Measurements from ENCODE around the gene GPR83. TPM values are rescaled to one million over a fixed set of nuclear protein-coding genes. Genes with fewer than 3 reads are reported as not detected.
"Not testable (repeated sequence)": the region's sequence is repeated elsewhere in the genome, so short reads cannot be mapped to it uniquely, and the experiment has no call there.

GPR83 gene
- total and polyA plus RNA-seq, 10 of the 15 experiments (the other 5 are each of a cell fraction or from before 2014, with no cell fraction given): 0.03 to 0.19 (median 0.05) TPM; not detected in 7

DNA sequence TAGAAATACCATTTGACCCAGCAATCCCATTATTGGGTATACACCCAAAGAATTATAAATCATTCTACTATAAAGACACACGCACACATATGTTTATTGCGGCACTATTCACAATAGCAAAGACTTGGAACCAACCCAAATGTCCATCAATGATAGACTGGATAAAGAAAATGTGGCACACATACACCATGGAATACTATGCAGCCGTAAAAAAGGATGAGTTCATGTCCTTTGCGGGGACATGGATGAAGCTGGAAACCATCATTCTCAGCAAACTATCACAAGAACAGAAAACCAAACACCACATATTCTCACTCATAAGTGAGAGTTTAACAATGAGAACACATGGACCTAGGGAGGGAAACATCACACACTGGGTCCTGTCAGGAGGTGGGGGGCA is 9.3 kb downstream of the GPR83 start:
- CTCF ChIA-PET: interaction anchor here (1.0 kb wide), 1 partner anchor 16 kb away, joined by 3 read pairs; no protein-coding TSS in a partner anchor
- H3K4me2 ChIP-seq (ENCODE audit: control insufficient read depth, insufficient read depth); H3K4me3 ChIP-seq; H3K79me2 ChIP-seq (ENCODE audit: control insufficient read depth, insufficient read depth, low read length); H3K36me3 ChIP-seq (ENCODE audit: control insufficient read depth in 2 of 2, insufficient read depth in 2 of 2, low read length in 1 of 2); H3K27me3 ChIP-seq (replicated peaks in 1 of 2; ENCODE audit: control insufficient read depth in 2 of 2, insufficient read depth in 2 of 2, low read length in 1 of 2); POLR2A ChIA-PET; H2AFZ ChIP-seq (ENCODE audit: control insufficient read depth, low read depth, low read length); in situ Hi-C loops (cut with MboI); BruUV-seq (replicated peaks); H3K9me3 ChIP-seq (replicated peaks; ENCODE audit: control insufficient read depth, insufficient read depth, low read length); FAIRE-seq; DNase-seq (ENCODE audit: low read depth, low spot score); H3K9ac ChIP-seq (ENCODE audit: control insufficient read depth, insufficient read depth, low read length); SMC1A ChIA-PET (ENCODE audit: uncharacterized antibody, unreplicated experiment); RAD21 ChIA-PET (ENCODE audit: unreplicated experiment); H3K4me1 ChIP-seq (ENCODE audit: control insufficient read depth, insufficient read depth, low read length); intact Hi-C loops (cut with micrococcal nuclease; ENCODE audit: unreplicated experiment); ATAC-seq; H3K27ac ChIP-seq (ENCODE audit: control insufficient read depth, insufficient read depth); H4K20me1 ChIP-seq (ENCODE audit: control insufficient read depth, insufficient read depth): not testable (repeated sequence)
- 77% methylated on average over 4 of the region's 4 CpGs for WGBS (ENCODE audit: insufficient coverage, insufficient replicate concordance, low lambda C conversion rate, missing lambda C conversion rate)

DNA sequence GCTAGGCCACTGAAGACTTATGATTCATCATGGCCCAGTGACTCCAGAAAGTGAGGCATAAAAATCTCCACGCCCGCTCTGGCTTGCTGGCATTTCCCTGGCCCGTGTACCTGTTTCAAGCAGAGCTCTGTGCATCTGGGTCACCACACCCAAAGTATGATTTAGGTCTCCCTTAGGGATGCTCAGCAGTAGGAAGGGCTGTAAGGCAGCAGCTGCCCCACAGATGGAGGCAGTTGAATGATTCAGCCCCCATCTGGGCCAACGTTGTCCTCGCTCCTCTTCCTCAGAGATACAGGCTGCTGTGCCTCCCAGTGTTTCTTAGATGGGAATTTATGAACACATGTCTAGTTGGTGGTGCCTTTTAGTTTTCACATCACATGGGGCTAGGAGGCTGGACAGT is 21.6 kb downstream of the GPR83 start:
- no peaks in the 10 kb centered on the region for H4K20me1 ChIP-seq (ENCODE audit: control insufficient read depth, insufficient read depth)
- FAIRE-seq (no peak), DNase-seq (ENCODE audit: low read depth, low spot score) (no peak), ATAC-seq (no peak)
- SMC1A ChIA-PET (ENCODE audit: uncharacterized antibody, unreplicated experiment): no interaction called here
- no peaks in the 10 kb centered on the region for H3K9me3 ChIP-seq (replicated peaks; ENCODE audit: control insufficient read depth, insufficient read depth, low read length)
- intact Hi-C loops (cut with micrococcal nuclease; ENCODE audit: unreplicated experiment) (no loop called here), in situ Hi-C loops (cut with MboI) (no loop called here)
- H3K4me1 ChIP-seq (ENCODE audit: control insufficient read depth, insufficient read depth, low read length): no peaks in the 10 kb centered on the region
- WGBS (ENCODE audit: insufficient coverage, insufficient replicate concordance, low lambda C conversion rate, missing lambda C conversion rate): 30% methylated on average over 5 of the region's 5 CpGs
- no peak overlapping the region for H2AFZ ChIP-seq (ENCODE audit: control insufficient read depth, low read depth, low read length)
- no peak for TF ChIP-seq ATF7 (IDR thresholded peaks at IDR 0.05; ENCODE audit: low read depth)
- H3K36me3 ChIP-seq (ENCODE audit: control insufficient read depth in 2 of 2, insufficient read depth in 2 of 2, low read length in 1 of 2): no peaks in the 10 kb centered on the region
- no peak overlapping the region for H3K4me3 ChIP-seq
- no peak overlapping the region for H3K27ac ChIP-seq (ENCODE audit: control insufficient read depth, insufficient read depth)
- BruUV-seq (replicated peaks): no TSS peak
- no peaks in the 10 kb centered on the region for H3K27me3 ChIP-seq (replicated peaks in 1 of 2; ENCODE audit: control insufficient read depth in 2 of 2, insufficient read depth in 2 of 2, low read length in 1 of 2)
- CTCF ChIA-PET: no interaction called here
- POLR2A ChIA-PET: no interaction called here
- H3K79me2 ChIP-seq (ENCODE audit: control insufficient read depth, insufficient read depth, low read length): no peaks in the 10 kb centered on the region
- RAD21 ChIA-PET (ENCODE audit: unreplicated experiment): no interaction called here
- no peak overlapping the region for H3K4me2 ChIP-seq (ENCODE audit: control insufficient read depth, insufficient read depth)
- no peak overlapping the region for H3K9ac ChIP-seq (ENCODE audit: control insufficient read depth, insufficient read depth, low read length)

DNA sequence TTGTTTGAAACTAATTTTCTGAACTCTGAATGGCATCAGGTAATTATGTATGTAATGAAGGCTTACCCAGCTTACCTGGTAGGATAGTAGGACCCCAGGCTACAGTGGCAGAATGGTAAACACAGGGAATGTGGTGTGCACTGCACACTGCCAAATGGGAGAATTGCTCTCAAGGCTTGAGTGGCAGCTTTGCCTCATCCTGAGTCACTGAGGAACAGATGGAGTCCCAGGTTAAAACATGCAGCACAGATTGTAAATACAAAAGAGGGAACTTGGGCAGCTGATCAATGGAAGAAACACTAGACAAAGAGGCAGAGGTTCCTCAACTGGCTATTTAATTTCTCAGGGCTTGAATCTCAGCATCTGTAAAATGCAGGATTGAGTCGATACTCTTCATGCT is 24.4 kb downstream of the GPR83 start:
- no TSS peak for BruUV-seq (replicated peaks)
- Histone ChIP-seq H3K4me2 (ENCODE audit: control insufficient read depth, insufficient read depth) (no peak overlapping the region), H3K79me2 (ENCODE audit: control insufficient read depth, insufficient read depth, low read length) (no peaks in the 10 kb centered on the region), H3K27ac (ENCODE audit: control insufficient read depth, insufficient read depth) (no peak overlapping the region), H3K36me3 (ENCODE audit: control insufficient read depth in 2 of 2, insufficient read depth in 2 of 2, low read length in 1 of 2) (no peaks in the 10 kb centered on the region), H3K4me3 (no peak overlapping the region), H3K9ac (ENCODE audit: control insufficient read depth, insufficient read depth, low read length) (no peak overlapping the region), H3K4me1 (ENCODE audit: control insufficient read depth, insufficient read depth, low read length) (no peaks in the 10 kb centered on the region), H3K27me3 (replicated peaks in 1 of 2; ENCODE audit: control insufficient read depth in 2 of 2, insufficient read depth in 2 of 2, low read length in 1 of 2) (no peaks in the 10 kb centered on the region), H4K20me1 (ENCODE audit: control insufficient read depth, insufficient read depth) (no peaks in the 10 kb centered on the region), H3K9me3 (replicated peaks; ENCODE audit: control insufficient read depth, insufficient read depth, low read length) (no peaks in the 10 kb centered on the region), H2AFZ (ENCODE audit: control insufficient read depth, low read depth, low read length) (no peak overlapping the region)
- ChIA-PET CTCF (no interaction called here), SMC1A (ENCODE audit: uncharacterized antibody, unreplicated experiment) (no interaction called here), POLR2A (no interaction called here), RAD21 (ENCODE audit: unreplicated experiment) (no interaction called here)
- intact Hi-C loops (cut with micrococcal nuclease; ENCODE audit: unreplicated experiment): no loop called here
- FAIRE-seq (no peak), DNase-seq (ENCODE audit: low read depth, low spot score) (no peak), ATAC-seq (no peak)
- TF ChIP-seq JUND (IDR thresholded peaks at IDR 0.05; ENCODE audit: low read depth, low read length) (no peak), POLR2AphosphoS5 (IDR thresholded peaks at IDR 0.05; ENCODE audit: low read length) (no peak), POLR2AphosphoS2 (IDR thresholded peaks at IDR 0.05; ENCODE audit: low read depth, low read length) (no peak), GABPA (IDR thresholded peaks at IDR 0.05; ENCODE audit: low read depth) (no peak), HDAC2 (IDR thresholded peaks at IDR 0.05) (no peak), TBL1XR1 (IDR thresholded peaks at IDR 0.05; ENCODE audit: low read depth, low read length) (no peak), MYB (IDR thresholded peaks at IDR 0.05; ENCODE audit: borderline replicate concordance, low read depth, low read length) (no peak), TCF12 (IDR thresholded peaks at IDR 0.05; ENCODE audit: low read depth, low read length) (no peak), MYC (IDR thresholded peaks at IDR 0.05; ENCODE audit: insufficient read depth, insufficient read length, insufficient replicate concordance, low read length, severe bottlenecking) (no peak)
- TF ChIP-seq, protein P1, sequence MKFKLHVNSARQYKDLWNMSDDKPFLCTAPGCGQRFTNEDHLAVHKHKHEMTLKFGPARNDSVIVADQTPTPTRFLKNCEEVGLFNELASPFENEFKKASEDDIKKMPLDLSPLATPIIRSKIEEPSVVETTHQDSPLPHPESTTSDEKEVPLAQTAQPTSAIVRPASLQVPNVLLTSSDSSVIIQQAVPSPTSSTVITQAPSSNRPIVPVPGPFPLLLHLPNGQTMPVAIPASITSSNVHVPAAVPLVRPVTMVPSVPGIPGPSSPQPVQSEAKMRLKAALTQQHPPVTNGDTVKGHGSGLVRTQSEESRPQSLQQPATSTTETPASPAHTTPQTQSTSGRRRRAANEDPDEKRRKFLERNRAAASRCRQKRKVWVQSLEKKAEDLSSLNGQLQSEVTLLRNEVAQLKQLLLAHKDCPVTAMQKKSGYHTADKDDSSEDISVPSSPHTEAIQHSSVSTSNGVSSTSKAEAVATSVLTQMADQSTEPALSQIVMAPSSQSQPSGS (IDR thresholded peaks at IDR 0.05; ENCODE audit: low read length): no peak
- in situ Hi-C loops (cut with MboI): no loop called here
- WGBS (ENCODE audit: insufficient coverage, insufficient replicate concordance, low lambda C conversion rate, missing lambda C conversion rate): 7% methylated on average over 1 of the region's 1 CpG
